Lower leg skin (tissue), 4 donors: ENCODE data around the gene TNPO2. TPM values are rescaled to one million over a fixed set of nuclear protein-coding genes. Genes with fewer than 3 reads are reported as not detected.
"Not testable (repeated sequence)": the region's sequence is repeated elsewhere in the genome, so short reads cannot be mapped to it uniquely, and the experiment has no call there.

Source experiments
- DNase-seq, 2 donors: peaks; one replicate each; pipeline ENCODE4 v3.0.0-alpha.2; 2019; ENCODE audit warnings: low spot score in 2 of 2
- H3K4me3 ChIP-seq: fragments of 200-600 bp; sonication (generic); 2 replicates; pipeline ENCODE4 v1.5.1; 2017; ENCODE audit warnings: mild to moderate bottlenecking, low read depth; ENCODE audit not compliant: poor library complexity, severe bottlenecking
- POLR2A ChIP-seq, 2 donors: fragments of 450-650 bp; IDR thresholded peaks; one replicate each; pipeline ENCODE4 v1.6.1; 2016 to 2017; ENCODE audit warnings: antibody characterized with exemption in 2 of 2, mild to moderate bottlenecking in 1 of 2, moderate library complexity in 1 of 2
- WGBS, 2 donors: methylation state at CpG; one replicate each; pipeline ENCODE4 v1.1.5; 2018; 5-methylcytosine and 5-hydroxymethylcytosine counted together
- intact Hi-C: fragments of 100-400 bp; cut with DNase I; formaldehyde crosslinking; loops from one replicate; pipeline ENCODE4 v1.15.0; 2023; ENCODE audit warnings: low total_unique reads
- total RNA-seq, 4 donors: library from RNA; depleted of rRNA; stranded (reverse); fragments of >200 nt; gene quantifications; one replicate each; pipeline ENCODE4 v1.1.0, GENCODE V29; 2016
- TF ChIP-seq, protein P1 (sequence below), 3 donors: fragments of 450-650 bp; IDR thresholded peaks; one replicate each; pipeline ENCODE4 v1.5.1; 2016; ENCODE audit warnings: antibody characterized with exemption in 3 of 3, mild to moderate bottlenecking in 3 of 3, moderate library complexity in 2 of 3

TNPO2 gene
- total RNA-seq, 4 donors from 2014 or later: 58.3 to 160 (median 89.9) TPM

DNA sequence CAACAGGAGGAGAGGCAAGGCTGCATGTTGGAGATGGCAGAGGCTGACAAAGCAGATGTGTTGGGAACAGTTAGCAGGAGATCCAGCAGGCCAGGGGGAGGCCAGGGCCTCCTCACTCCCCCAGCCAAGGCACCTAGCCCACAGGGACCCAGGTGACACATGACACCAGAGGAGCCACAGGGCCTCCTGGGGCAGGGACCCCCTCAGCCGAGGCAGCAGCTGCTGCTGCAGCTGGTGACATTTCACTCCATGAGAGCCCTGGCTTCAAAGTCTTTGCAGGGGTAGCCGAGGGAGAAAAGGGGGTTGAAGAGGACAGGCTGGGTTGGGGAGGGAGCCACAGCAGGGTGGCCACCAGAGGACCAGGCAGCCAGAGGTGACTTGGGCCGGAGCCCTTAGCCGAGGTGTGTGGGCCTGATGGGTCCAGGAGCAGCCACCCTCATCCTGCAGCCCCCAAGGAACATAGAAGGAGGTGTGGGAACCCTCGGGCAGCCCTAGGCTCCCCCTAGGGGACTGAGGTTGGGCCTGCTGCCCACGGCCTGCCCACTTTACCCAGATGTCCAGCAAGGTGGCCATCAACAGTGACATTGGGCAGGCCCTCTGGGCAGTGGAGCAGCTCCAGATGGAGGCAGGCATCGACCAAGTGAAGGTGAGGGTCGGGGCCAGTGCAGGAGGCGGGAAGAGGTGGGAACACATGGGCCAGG lies 36.1 kb downstream of the TNPO2 start, which contains the start of gene GNG14:
Gene GNG14 (plus strand): TSS at position 503 of the 701 bp plus-strand sequence. CDS start 51 bp downstream, at position 554.
- no peak for TF ChIP-seq POLR2A (IDR thresholded peaks at IDR 0.05)
- TF ChIP-seq, protein P1, sequence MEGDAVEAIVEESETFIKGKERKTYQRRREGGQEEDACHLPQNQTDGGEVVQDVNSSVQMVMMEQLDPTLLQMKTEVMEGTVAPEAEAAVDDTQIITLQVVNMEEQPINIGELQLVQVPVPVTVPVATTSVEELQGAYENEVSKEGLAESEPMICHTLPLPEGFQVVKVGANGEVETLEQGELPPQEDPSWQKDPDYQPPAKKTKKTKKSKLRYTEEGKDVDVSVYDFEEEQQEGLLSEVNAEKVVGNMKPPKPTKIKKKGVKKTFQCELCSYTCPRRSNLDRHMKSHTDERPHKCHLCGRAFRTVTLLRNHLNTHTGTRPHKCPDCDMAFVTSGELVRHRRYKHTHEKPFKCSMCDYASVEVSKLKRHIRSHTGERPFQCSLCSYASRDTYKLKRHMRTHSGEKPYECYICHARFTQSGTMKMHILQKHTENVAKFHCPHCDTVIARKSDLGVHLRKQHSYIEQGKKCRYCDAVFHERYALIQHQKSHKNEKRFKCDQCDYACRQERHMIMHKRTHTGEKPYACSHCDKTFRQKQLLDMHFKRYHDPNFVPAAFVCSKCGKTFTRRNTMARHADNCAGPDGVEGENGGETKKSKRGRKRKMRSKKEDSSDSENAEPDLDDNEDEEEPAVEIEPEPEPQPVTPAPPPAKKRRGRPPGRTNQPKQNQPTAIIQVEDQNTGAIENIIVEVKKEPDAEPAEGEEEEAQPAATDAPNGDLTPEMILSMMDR (IDR thresholded peaks at IDR 0.05): no peak
- no peak for DNase-seq
- no peak within 1 kb of the TSS for H3K4me3 ChIP-seq
- intact Hi-C loops: no loop called here
- WGBS, 2 donors: 81 to 87% methylated on average over 9 of the region's 9 CpGs

- no peak overlapping the region for H3K4me3 ChIP-seq
- 77 to 92% methylated on average over 3 of the region's 3 CpGs for WGBS, 2 donors
- no peak for DNase-seq
- TF ChIP-seq POLR2A (IDR thresholded peaks at IDR 0.05): no peak
- TF ChIP-seq, protein P1 (IDR thresholded peaks at IDR 0.05): no peak
- intact Hi-C loops: no loop called here
Measured at GRCh38 chr19:12685831-12686230, 37.9 kb downstream of the TNPO2 start.

DNA sequence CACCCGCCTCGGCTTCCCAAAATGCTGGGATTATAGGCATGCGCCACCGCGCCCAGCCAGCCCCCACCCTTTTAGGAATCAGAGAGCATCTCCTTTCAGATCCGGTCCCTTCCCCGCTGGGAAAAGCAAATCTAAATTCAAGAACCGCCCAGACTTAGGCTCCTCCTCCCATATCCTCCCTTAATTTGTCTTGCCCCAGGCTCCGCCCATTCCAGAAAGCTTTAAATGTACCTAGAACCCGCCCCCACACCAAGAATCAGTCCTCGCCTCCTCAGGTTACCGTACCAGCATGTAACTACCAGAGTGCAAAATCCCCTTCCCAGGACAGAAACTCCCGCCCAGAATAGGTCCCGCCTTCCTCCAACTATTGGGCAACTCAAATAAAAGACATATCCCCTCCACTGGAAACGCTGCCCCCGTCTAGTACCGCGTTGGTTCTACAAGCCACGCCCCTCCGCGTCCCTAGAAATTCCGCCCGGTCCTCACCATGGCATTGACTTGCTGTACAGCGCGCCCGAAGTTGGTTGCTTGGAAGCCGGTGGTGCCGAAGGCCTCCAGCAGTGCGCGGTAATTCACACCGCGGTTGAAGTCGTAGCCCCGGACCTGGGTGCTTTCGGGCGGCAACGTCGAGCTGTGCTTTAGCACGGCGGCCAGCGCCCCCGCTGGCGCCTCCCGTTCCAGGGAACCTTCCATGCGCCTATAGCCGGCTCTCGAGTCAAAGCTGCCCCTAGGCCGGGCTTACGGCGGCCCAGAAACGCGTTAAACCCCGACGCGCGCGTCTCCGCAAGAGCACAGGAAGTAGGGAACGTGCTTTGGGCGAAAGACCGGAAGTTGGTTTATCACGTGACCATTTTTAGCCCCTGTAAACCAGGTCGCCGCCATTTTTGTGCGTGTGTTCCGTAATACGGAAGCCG lies 42.4 kb downstream of the TNPO2 start, which contains the start of gene DHPS:
Gene DHPS (minus strand): TSS at position 807 of the 914 bp plus-strand sequence. CDS start 114 bp downstream, at position 693.
- 0 to 1% methylated on average over 40 to 63 of the region's 68 CpGs for WGBS, 2 donors
- no peak for TF ChIP-seq POLR2A (IDR thresholded peaks at IDR 0.05)
- TF ChIP-seq, protein P1 (IDR thresholded peaks at IDR 0.05): no peak
- DNase-seq: peak; percentile 96 to 97
- intact Hi-C loops: no loop called here
- peak within 1 kb of the TSS; percentile 94 for H3K4me3 ChIP-seq

DNA sequence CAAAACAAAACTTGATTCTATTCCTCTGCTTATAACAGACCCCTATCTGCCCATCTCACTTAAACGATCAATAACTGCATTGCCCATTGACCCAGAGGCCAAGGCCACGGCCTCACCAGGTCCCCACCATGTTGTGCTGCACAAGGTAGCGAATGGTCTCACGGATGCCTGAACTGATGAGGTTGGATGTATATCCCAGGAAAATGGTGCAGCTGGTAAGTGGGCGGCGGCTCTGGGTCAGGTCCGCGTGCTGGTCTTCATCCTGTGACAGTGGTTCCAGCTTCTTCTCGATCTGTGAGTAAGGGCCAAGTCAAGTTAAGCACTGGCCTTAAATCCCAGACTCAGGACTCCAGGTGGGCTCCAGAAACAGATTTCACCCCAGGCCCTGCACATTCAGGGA lies 43.7 kb downstream of the TNPO2 start:
- DNase-seq: no peak
- 91 to 92% methylated on average over 9 of the region's 9 CpGs for WGBS, 2 donors
- H3K4me3 ChIP-seq: no peak overlapping the region
- no peak for TF ChIP-seq POLR2A (IDR thresholded peaks at IDR 0.05)
- TF ChIP-seq, protein P1 (IDR thresholded peaks at IDR 0.05): no peak
- intact Hi-C loops: no loop called here

DNA sequence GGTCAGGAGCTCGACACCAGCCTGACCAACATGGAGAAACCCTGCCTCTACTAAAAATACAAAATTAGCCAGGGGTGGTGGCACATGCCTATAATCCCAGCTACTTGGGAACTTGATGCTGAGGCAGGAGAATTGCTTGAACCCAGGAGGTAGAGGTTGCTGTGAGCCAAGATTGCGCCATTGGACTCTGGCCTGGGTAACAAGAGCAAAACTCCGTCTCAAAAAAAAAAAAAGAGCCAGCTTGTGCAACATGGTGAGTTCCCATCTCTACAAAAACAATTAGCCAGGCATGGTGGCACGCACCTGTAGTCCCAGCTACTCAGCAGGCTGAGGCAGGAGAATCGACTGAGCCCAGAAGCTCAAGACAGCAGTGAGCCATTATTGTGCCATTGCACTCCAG lies 45.7 kb downstream of the TNPO2 start:
- 88 to 95% methylated on average over 5 of the region's 5 CpGs for WGBS, 2 donors
- intact Hi-C loops, DNase-seq, H3K4me3 ChIP-seq: not testable (repeated sequence)

DNA sequence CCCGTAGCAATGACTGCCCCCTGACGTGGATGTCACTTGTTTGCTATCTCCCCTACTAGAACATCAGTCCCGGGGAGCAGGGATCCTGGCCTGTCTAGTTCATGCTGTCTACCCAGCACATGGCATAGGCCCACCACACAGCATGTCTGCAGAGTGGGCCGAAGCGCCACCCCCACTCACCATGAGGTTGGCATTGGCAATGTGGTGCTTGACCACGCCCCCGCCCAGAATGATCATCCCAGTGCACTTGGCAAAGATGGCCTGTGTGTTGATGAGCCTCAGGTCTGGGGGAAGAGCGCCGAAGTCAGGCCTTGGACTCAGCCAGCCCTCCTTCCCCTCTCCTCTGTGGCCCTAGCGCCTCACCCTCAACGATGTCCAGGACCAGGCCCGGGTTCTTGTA lies 46.8 kb downstream of the TNPO2 start:
- H3K4me3 ChIP-seq: no peak overlapping the region
- intact Hi-C loops: no loop called here
- WGBS, 2 donors: 90 to 91% methylated on average over 12 of the region's 12 CpGs
- no peak for TF ChIP-seq POLR2A (IDR thresholded peaks at IDR 0.05)
- TF ChIP-seq, protein P1 (IDR thresholded peaks at IDR 0.05): no peak
- DNase-seq: no peak
